GM12873 (cell line): ENCODE measurements around the gene CRIP2.

Experiments used
- TF ChIP-seq, protein P1 (sequence below): IDR thresholded peaks from 2 replicates; pipeline ENCODE4 v1.5.1; 2012; ENCODE audit warnings: low read depth, mild to moderate bottlenecking, moderate library complexity, low read length, control low read depth; ENCODE audit not compliant: insufficient read depth; ENCODE audit errors: missing control alignments

Gene CRIP2

DNA sequence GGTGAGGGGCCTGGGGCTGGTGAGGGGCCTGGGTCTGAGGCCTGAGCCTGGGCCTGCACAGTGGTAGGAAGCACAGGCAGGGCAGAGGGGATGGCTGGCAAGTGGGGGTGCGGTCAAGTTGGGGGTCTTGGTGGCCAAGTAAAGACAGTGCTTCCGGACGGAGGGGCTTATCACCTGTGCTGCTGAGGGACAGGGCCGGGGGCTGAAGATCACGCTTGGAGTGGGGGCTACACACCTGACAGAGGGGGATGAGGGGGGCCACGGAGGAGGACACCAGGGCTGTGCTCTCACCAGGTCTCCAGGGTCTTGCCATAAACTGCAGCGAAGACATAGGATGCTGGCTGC, 28.6 kb downstream of the CRIP2 start:
- TF ChIP-seq, protein P1, sequence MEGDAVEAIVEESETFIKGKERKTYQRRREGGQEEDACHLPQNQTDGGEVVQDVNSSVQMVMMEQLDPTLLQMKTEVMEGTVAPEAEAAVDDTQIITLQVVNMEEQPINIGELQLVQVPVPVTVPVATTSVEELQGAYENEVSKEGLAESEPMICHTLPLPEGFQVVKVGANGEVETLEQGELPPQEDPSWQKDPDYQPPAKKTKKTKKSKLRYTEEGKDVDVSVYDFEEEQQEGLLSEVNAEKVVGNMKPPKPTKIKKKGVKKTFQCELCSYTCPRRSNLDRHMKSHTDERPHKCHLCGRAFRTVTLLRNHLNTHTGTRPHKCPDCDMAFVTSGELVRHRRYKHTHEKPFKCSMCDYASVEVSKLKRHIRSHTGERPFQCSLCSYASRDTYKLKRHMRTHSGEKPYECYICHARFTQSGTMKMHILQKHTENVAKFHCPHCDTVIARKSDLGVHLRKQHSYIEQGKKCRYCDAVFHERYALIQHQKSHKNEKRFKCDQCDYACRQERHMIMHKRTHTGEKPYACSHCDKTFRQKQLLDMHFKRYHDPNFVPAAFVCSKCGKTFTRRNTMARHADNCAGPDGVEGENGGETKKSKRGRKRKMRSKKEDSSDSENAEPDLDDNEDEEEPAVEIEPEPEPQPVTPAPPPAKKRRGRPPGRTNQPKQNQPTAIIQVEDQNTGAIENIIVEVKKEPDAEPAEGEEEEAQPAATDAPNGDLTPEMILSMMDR = no peak

DNA sequence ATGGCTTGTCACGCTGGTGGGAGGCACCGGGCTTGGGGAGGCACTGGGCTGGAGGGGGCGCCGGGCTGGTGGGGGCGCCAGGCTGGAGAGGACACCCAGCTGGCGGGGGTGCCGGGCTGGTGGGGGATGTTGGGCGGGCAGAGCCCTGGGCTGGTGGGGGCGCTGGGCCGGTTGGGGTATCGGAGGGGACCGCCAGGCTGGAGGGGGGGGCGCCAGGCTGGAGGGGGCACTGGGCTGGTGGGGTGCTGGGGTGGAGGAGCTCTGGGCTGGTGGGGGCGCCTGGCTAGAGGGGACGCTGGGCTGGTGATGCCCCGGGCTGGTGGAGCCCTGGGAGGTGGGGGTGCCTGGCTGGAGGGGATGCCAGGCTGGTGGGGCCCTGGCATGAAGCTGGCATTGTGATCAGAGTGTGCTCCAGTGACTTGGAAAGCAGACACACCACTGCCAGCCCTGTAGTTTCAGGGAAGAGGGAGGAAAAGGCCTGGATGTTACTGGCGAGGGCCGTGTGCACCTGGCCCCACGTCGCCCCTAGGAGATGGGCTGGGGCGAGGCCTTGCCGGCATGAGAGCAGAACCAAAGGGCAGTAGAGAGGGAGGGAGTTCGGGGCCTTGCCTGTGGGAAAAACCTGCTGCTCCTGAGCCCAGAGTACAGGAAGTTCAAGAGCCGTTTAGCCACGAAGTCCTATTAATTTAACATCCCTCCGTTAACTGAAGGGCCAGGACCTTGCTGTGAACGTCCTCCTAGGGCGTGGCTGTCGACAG, 29.5 kb downstream of the CRIP2 start:
- TF ChIP-seq, protein P1 = no peak

- TF ChIP-seq, protein P1 = no peak
Observed at GRCh38 chr14:105505101-105505500, 30.5 kb downstream of the CRIP2 start.

DNA sequence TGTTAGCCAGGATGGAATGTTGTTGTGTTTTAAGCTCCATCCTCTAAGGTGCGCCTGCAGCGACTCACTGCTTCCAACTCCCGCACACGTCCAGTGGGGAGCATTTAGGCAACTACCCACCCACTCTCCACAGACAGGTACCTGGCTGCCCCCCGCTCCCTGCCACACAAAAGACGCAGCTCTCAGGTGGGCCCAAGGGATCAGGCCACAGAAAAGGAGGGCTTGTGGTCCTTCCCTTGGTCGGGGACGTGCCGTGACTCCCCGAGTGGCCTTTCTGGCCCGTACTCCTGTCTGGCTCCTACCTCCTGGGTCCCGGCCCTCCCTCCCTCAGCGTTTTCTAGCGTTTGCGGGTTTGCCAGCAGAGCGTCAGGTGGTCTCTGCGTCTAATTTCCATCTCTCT, 32.6 kb downstream of the CRIP2 start:
- TF ChIP-seq, protein P1 = no peak

DNA sequence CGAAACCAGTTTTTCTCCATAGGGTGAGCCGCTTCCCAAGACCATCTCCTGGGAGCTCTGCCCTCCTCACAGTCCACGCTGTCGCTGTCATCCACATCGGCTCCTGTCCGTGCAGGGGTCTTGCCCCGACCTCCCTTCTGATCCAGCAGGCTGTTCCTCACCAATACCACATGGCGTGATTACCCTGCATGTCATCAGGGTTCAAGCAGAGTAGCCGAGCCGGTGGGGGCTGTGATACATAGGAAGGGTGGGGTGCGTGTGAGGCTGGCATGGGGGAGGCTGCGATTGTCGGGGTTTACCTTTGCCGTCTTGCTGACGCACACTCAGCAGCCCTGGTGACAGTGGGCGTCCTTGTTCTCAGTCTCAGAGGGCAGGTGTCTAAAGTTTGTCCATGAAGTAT, 33.4 kb downstream of the CRIP2 start:
- TF ChIP-seq, protein P1 = no peak

DNA sequence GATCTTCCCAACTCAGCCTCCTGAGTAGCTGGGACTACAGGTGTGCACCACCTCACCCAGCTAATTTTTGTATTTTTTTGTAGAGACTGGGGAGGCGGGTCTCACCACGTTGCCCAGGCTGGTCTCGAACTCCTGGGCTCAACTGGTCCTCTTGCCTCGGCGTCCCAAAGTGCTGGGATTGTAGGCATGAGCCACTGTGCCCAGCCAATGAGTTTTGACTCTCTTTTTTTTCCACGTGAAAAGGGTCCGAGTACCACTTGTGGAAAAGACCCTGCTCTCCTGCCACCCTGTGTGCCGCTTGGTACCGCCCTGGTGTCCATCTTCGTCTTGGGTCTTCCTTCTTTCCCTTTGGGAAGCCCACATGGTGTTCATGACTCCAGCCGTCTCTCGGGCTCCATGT, 34.0 kb downstream of the CRIP2 start:
- TF ChIP-seq, protein P1 = no peak

GRCh38 chr14:105517096-105517495, 42.5 kb downstream of the CRIP2 start:
- TF ChIP-seq, protein P1 = no peak
